Activated T-helper 17 cell treated with anti-CD3 and anti-CD28 coated beads, Interleukin-2, amount 50 U/mL, for 72 hours (primary cell): ENCODE data around the gene KIR2DL4. TPM values are rescaled to one million over a fixed set of nuclear protein-coding genes. Genes with fewer than 3 reads are reported as not detected.
"Not testable (repeated sequence)": the region's sequence is repeated elsewhere in the genome, so short reads cannot be mapped to it uniquely, and the experiment has no call there.

ENCODE experiments used
- ATAC-seq: fragments of 150-1000 bp; cut with Tn5 transposase; replicated peaks from 2 replicates; pipeline ENCODE4 v1.10.0; 2021; ENCODE audit warnings: mild to moderate bottlenecking, moderate library complexity
- H3K27ac Mint-ChIP-seq: one replicate; pipeline ENCODE4 v1.8.0; 2022; ENCODE audit warnings: mixed read lengths
- H3K27me3 Mint-ChIP-seq: one replicate; pipeline ENCODE4 v1.8.0; 2022; ENCODE audit warnings: mixed read lengths
- H3K36me3 Mint-ChIP-seq: one replicate; pipeline ENCODE4 v1.8.0; 2022; ENCODE audit warnings: low read depth, mild to moderate bottlenecking, mixed read lengths
- H3K4me1 Mint-ChIP-seq: one replicate; pipeline ENCODE4 v1.8.0; 2022; ENCODE audit warnings: mixed read lengths
- H3K4me3 Mint-ChIP-seq: one replicate; pipeline ENCODE4 v1.8.0; 2022; ENCODE audit warnings: mild to moderate bottlenecking, mixed read lengths
- H3K9me3 Mint-ChIP-seq: one replicate; pipeline ENCODE4 v1.8.0; 2022; ENCODE audit warnings: mixed read lengths
- total RNA-seq, 2 donors: library from RNA; stranded (reverse); gene quantifications; one replicate each; pipeline ENCODE4 v1.2.3, GENCODE V29; 2022

The KIR2DL4 gene
- total RNA-seq, result not detected

- H3K9me3 Mint-ChIP-seq, result no peaks in the 10 kb centered on the region
- no peak for ATAC-seq
- no peaks in the 10 kb centered on the region for H3K36me3 Mint-ChIP-seq
- peaks cover 29% of the 10 kb centered on the region for H3K27me3 Mint-ChIP-seq
- H3K27ac Mint-ChIP-seq, result no peak within 1 kb of the TSS
- H3K4me1 Mint-ChIP-seq, result no peaks in the 10 kb centered on the region
- H3K4me3 Mint-ChIP-seq, result no peak within 1 kb of the TSS
Measured at GRCh38 chr19:54803410-54803809, at the start of gene KIR2DL4. KIR2DL4 (plus strand) TSS chr19:54803610; CDS start chr19:54803652, 42 bp downstream.

- not testable (repeated sequence) for H3K36me3 Mint-ChIP-seq, H3K27me3 Mint-ChIP-seq, ATAC-seq, H3K27ac Mint-ChIP-seq, H3K4me1 Mint-ChIP-seq, H3K4me3 Mint-ChIP-seq, H3K9me3 Mint-ChIP-seq
Measured at GRCh38 chr19:54756204-54757110, 47.0 kb upstream of the KIR2DL4 start.

DNA sequence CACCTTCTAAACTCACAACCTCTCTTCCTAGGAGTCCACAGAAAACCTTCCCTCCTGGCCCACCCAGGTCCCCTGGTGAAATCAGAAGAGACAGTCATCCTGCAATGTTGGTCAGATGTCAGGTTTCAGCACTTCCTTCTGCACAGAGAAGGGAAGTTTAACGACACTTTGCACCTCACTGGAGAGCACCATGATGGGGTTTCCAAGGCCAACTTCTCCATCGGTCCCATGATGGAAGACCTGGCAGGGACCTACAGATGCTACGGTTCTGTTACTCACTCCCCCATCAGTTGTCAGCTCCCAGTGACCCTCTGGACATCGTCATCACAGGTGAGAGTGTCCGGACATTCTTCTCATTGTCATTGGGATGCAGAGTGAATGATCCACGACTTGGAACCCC lies 44.8 kb upstream of the KIR2DL4 start:
- H3K27me3 Mint-ChIP-seq, H3K4me1 Mint-ChIP-seq, H3K9me3 Mint-ChIP-seq, ATAC-seq, H3K4me3 Mint-ChIP-seq, H3K27ac Mint-ChIP-seq, H3K36me3 Mint-ChIP-seq: not testable (repeated sequence)

- not testable (repeated sequence) for H3K4me1 Mint-ChIP-seq, H3K27me3 Mint-ChIP-seq, H3K4me3 Mint-ChIP-seq, H3K9me3 Mint-ChIP-seq, H3K27ac Mint-ChIP-seq, ATAC-seq, H3K36me3 Mint-ChIP-seq
Measured at GRCh38 chr19:54764219-54764618, 39.2 kb upstream of the KIR2DL4 start.

DNA sequence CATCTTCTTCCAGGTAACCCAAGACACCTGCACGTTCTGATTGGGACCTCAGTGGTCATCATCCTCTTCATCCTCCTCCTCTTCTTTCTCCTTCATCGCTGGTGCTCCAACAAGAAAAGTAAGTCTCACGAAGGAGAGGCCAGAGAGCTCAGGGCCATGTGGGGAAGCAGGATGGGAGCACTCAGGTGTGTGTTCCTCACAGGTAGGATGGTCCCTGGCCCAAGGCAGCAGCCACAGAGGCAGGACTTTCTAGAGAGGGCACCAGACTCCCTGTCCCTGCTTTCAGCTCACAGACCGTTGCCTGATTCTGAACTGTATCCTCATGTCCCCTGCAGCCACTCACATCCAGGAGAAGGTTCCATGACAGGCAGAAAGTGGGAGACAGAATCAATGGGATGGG lies 36.9 kb upstream of the KIR2DL4 start:
- not testable (repeated sequence) for H3K4me3 Mint-ChIP-seq, H3K9me3 Mint-ChIP-seq, H3K27me3 Mint-ChIP-seq, ATAC-seq, H3K36me3 Mint-ChIP-seq, H3K27ac Mint-ChIP-seq, H3K4me1 Mint-ChIP-seq

DNA sequence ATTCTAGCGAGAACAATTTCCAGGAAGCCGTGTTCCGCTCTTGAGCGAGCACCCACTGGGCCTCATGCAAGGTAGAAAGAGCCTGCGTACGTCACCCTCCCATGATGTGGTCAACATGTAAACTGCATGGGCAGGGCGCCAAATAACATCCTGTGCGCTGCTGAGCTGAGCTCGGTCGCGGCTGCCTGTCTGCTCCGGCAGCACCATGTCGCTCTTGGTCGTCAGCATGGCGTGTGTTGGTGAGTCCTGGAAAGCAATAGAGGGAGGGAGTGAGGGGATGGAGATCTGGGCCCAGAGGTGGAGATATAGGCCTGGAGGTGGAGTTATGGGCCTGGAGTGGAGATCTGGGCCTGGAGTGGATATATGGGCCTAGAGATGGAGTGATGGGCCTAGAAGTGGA lies 33.8 kb upstream of the KIR2DL4 start, which contains the start of gene KIR2DL1:
TSS of gene KIR2DL1 (plus strand) at position 148 of the 400 bp plus-strand sequence. CDS start at position 206, 58 bp downstream.
- not testable (repeated sequence) for H3K27ac Mint-ChIP-seq, H3K27me3 Mint-ChIP-seq, ATAC-seq, H3K36me3 Mint-ChIP-seq, H3K9me3 Mint-ChIP-seq, H3K4me1 Mint-ChIP-seq, H3K4me3 Mint-ChIP-seq

DNA sequence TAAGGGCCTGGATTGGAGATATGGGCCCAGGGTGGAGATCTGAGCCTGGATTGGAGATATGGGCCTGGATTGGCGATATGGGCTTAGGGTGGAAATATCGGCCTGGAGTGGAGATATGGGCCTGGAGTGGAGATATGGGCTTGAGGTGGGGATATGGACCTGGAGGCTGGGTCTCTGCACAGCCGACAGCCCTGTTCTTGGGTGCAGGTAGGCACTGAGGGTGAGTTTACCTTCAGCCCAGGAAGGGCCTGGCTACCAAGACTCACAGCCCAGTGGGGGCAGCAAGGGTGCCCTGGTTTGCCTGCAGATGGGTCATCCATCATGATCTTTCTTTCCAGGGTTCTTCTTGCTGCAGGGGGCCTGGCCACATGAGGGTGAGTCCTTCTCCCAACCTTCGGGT lies 32.9 kb upstream of the KIR2DL4 start:
- not testable (repeated sequence) for H3K9me3 Mint-ChIP-seq, H3K4me1 Mint-ChIP-seq, H3K27ac Mint-ChIP-seq, H3K27me3 Mint-ChIP-seq, ATAC-seq, H3K4me3 Mint-ChIP-seq, H3K36me3 Mint-ChIP-seq

DNA sequence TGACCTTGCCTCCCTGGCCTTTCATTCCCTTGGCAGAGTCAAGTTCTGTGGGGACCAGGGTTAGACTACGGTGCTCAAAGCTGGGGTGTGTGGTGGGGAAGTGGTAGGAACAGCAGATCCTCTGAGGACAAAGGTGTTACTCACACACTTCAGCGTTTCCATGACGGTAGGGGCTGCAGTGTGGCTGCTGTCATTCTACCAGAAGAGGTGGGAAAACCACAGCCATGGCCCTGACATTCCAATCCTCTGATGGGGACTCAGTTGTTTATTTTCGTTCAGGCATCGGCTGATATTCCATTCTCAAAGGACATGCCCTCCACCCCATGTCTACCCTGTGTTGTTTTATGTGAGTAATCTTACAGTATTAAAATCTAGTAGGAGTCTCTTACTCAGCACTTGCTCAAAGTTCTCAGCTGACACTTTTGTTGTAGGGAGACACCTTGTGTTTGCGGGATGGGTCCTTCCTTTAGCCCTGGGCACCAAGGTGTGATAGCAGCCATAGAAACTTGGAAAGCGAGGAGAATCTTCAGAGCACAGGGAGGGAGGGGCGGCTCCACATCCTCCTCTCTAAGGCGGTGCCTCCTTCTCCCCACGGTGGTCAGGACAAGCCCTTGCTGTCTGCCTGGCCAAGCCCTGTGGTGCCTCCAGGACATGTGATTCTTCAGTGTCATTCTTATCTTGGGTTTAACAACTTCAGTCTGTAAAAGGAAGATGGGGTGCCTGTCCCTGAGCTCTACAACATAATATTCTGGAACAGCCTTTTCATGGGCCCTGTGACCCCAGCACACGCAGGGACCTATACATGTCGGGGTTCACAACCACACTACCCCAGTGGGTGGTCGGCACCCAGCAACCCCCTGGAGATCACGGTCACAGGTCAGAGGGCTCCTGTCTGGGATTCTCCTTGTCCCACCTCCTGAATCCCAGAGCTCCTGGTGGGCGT lies 32.1 kb upstream of the KIR2DL4 start:
- not testable (repeated sequence) for H3K36me3 Mint-ChIP-seq, H3K27me3 Mint-ChIP-seq, H3K27ac Mint-ChIP-seq, H3K4me1 Mint-ChIP-seq, H3K4me3 Mint-ChIP-seq, ATAC-seq, H3K9me3 Mint-ChIP-seq

GRCh38 chr19:54772666-54773065 lies 30.7 kb upstream of the KIR2DL4 start:
- not testable (repeated sequence) for H3K4me1 Mint-ChIP-seq, H3K27ac Mint-ChIP-seq, H3K4me3 Mint-ChIP-seq, H3K36me3 Mint-ChIP-seq, H3K27me3 Mint-ChIP-seq, H3K9me3 Mint-ChIP-seq, ATAC-seq

DNA sequence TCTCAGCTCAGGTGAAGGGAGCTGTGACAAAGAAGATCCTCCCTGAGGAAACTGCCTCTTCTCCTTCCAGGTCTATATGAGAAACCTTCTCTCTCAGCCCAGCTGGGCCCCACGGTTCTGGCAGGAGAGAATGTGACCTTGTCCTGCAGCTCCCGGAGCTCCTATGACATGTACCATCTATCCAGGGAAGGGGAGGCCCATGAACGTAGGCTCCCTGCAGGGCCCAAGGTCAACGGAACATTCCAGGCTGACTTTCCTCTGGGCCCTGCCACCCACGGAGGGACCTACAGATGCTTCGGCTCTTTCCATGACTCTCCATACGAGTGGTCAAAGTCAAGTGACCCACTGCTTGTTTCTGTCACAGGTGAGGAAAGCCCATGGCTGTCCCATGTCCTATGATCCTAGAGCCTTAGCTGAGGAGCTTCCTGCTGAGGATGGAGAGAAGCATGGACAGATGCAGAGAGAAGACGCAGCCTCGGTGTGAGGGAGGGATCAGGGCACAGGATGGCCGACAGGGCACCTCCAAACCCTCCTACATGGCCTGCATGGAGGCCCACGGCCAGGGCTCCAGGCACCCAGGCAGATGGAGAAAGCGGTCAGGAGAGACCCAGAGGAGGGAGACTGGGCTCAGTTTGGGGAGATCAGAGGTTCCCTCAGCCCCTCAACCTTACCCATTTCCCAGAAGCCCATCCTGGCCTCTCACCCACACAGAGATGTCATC lies 28.2 kb upstream of the KIR2DL4 start:
- H3K27me3 Mint-ChIP-seq, H3K9me3 Mint-ChIP-seq, H3K36me3 Mint-ChIP-seq, H3K4me1 Mint-ChIP-seq, ATAC-seq, H3K4me3 Mint-ChIP-seq, H3K27ac Mint-ChIP-seq: not testable (repeated sequence)

- not testable (repeated sequence) for H3K27ac Mint-ChIP-seq, ATAC-seq, H3K27me3 Mint-ChIP-seq, H3K9me3 Mint-ChIP-seq, H3K4me1 Mint-ChIP-seq, H3K36me3 Mint-ChIP-seq, H3K4me3 Mint-ChIP-seq
Measured at GRCh38 chr19:54775830-54776229, 27.6 kb upstream of the KIR2DL4 start.

- not testable (repeated sequence) for H3K4me3 Mint-ChIP-seq, H3K27me3 Mint-ChIP-seq, H3K4me1 Mint-ChIP-seq, H3K9me3 Mint-ChIP-seq, ATAC-seq, H3K27ac Mint-ChIP-seq, H3K36me3 Mint-ChIP-seq
Measured at GRCh38 chr19:54777851-54778250, 25.6 kb upstream of the KIR2DL4 start.

DNA sequence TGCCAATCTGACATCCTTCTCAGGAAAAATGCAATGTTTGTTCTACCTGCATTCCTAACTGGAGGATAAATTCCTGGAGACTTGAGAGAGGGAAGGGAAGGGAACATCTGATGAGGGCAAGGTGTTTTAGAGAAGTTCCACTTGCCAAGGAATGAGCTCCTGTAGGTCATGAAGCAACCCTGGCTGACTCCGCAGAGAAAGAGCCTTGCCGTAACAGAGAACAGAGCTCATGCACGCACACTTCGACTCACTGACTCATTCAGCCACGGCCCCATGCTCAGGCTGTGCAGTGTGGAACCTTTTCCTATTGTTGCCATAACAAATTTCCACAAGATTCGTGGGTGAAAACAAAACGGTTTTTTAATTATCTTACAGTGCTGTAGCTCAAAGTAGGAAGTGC lies 24.5 kb upstream of the KIR2DL4 start:
- peaks cover 13% of the 10 kb centered on the region for H3K27me3 Mint-ChIP-seq
- not testable (repeated sequence) for H3K4me3 Mint-ChIP-seq, H3K4me1 Mint-ChIP-seq, H3K27ac Mint-ChIP-seq, H3K9me3 Mint-ChIP-seq, ATAC-seq, H3K36me3 Mint-ChIP-seq

DNA sequence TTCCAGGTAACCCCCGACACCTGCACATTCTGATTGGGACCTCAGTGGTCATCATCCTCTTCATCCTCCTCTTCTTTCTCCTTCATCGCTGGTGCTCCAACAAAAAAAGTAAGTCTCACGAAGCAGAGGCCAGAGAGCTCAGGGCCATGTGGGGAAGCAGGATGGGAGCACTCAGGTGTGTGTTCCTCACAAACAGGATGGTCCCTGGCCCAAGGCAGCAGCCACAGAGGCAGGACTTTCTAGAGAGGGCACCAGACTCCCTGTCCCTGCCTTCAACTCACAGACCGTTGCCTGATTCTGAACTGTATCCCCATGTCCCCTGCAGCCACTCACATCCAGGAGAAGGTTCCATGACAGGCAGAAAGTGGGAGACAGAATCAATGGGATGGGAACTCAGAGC lies 20.5 kb upstream of the KIR2DL4 start:
- H3K4me3 Mint-ChIP-seq, H3K36me3 Mint-ChIP-seq, H3K9me3 Mint-ChIP-seq, ATAC-seq, H3K4me1 Mint-ChIP-seq, H3K27ac Mint-ChIP-seq: not testable (repeated sequence)
- H3K27me3 Mint-ChIP-seq, result peaks cover 21% of the 10 kb centered on the region
